Measurements from ENCODE around the gene DCAF4.
A peak's percentile ranks its signal among the peaks of the same experiment; 100 is the strongest.

The DCAF4 gene

DNA sequence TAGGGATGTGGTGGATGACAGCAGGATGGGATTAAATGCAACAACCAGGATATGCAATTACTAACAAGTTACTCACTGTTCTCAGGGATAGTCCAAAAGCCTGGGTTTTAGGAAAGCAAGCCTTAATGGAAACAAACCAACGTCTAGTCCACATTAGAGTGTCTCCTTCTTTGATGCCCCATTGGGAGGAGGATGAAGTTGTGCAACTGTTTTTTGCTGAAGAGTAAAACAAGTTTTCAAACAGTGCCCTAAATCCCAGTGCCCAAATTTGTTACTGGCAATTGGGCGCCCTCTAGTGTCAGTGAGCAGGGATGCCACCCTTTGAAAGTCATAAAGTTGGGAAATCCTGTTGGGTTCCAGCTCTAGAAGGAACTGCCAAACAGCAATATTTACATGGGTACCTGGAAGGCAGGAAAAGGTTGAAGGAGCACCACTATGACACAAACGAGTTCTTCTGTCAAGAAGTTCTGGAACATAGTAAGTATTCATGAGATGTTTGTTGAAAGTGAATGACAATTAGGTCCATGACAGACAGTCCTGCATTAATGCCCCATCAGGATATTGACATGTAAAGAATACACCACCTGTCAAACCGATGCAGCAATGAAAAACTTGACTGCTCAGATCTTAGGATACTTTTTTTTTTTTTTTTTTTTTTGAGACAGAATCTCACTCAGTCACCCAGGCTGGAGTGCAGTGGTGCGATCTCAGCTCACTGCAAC is 21.3 kb upstream of the DCAF4 start:
- H3K9me3 ChIP-seq (ENCODE audit: control insufficient read depth, low read length) = no peaks in the 10 kb centered on the region
- no peaks in the 10 kb centered on the region for H3K4me1 ChIP-seq
- TF ChIP-seq, protein P1, sequence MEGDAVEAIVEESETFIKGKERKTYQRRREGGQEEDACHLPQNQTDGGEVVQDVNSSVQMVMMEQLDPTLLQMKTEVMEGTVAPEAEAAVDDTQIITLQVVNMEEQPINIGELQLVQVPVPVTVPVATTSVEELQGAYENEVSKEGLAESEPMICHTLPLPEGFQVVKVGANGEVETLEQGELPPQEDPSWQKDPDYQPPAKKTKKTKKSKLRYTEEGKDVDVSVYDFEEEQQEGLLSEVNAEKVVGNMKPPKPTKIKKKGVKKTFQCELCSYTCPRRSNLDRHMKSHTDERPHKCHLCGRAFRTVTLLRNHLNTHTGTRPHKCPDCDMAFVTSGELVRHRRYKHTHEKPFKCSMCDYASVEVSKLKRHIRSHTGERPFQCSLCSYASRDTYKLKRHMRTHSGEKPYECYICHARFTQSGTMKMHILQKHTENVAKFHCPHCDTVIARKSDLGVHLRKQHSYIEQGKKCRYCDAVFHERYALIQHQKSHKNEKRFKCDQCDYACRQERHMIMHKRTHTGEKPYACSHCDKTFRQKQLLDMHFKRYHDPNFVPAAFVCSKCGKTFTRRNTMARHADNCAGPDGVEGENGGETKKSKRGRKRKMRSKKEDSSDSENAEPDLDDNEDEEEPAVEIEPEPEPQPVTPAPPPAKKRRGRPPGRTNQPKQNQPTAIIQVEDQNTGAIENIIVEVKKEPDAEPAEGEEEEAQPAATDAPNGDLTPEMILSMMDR (IDR thresholded peaks at IDR 0.05) = peak; percentile 97
- no peak overlapping the region for H2AFZ ChIP-seq
- no peaks in the 10 kb centered on the region for H3K27me3 ChIP-seq (ENCODE audit: control insufficient read depth, insufficient read depth, low read length)
- no peak overlapping the region for H3K9ac ChIP-seq
- H3K4me2 ChIP-seq (ENCODE audit: low read length) = no peak overlapping the region
- H3K4me3 ChIP-seq (ENCODE audit: low read depth, low read length) = no peak overlapping the region
- no peaks in the 10 kb centered on the region for H3K36me3 ChIP-seq (ENCODE audit: control insufficient read depth, insufficient read depth, low read length)
- H3K79me2 ChIP-seq = no peaks in the 10 kb centered on the region
- H3K27ac ChIP-seq = no peak overlapping the region

GRCh38 chr14:72906316-72906715 is 19.9 kb upstream of the DCAF4 start:
- H3K9ac ChIP-seq = no peak overlapping the region
- H3K4me2 ChIP-seq (ENCODE audit: low read length) = no peak overlapping the region
- no peaks in the 10 kb centered on the region for H3K79me2 ChIP-seq
- no peak overlapping the region for H3K4me3 ChIP-seq (ENCODE audit: low read depth, low read length)
- no peaks in the 10 kb centered on the region for H3K36me3 ChIP-seq (ENCODE audit: control insufficient read depth, insufficient read depth, low read length)
- no peak overlapping the region for H3K27ac ChIP-seq
- H2AFZ ChIP-seq = no peak overlapping the region
- H3K9me3 ChIP-seq (ENCODE audit: control insufficient read depth, low read length) = no peaks in the 10 kb centered on the region
- TF ChIP-seq, protein P1 (IDR thresholded peaks at IDR 0.05) = no peak
- H3K27me3 ChIP-seq (ENCODE audit: control insufficient read depth, insufficient read depth, low read length) = no peaks in the 10 kb centered on the region
- no peaks in the 10 kb centered on the region for H3K4me1 ChIP-seq

GRCh38 chr14:72906879-72907278 is 19.4 kb upstream of the DCAF4 start:
- H3K36me3 ChIP-seq (ENCODE audit: control insufficient read depth, insufficient read depth, low read length) = no peaks in the 10 kb centered on the region
- H3K4me3 ChIP-seq (ENCODE audit: low read depth, low read length) = no peak overlapping the region
- no peaks in the 10 kb centered on the region for H3K9me3 ChIP-seq (ENCODE audit: control insufficient read depth, low read length)
- H3K27me3 ChIP-seq (ENCODE audit: control insufficient read depth, insufficient read depth, low read length) = no peaks in the 10 kb centered on the region
- H3K4me2 ChIP-seq (ENCODE audit: low read length) = no peak overlapping the region
- H3K4me1 ChIP-seq = no peaks in the 10 kb centered on the region
- H3K27ac ChIP-seq = no peak overlapping the region
- no peaks in the 10 kb centered on the region for H3K79me2 ChIP-seq
- TF ChIP-seq, protein P1 (IDR thresholded peaks at IDR 0.05) = no peak
- no peak overlapping the region for H2AFZ ChIP-seq
- no peak overlapping the region for H3K9ac ChIP-seq

DNA sequence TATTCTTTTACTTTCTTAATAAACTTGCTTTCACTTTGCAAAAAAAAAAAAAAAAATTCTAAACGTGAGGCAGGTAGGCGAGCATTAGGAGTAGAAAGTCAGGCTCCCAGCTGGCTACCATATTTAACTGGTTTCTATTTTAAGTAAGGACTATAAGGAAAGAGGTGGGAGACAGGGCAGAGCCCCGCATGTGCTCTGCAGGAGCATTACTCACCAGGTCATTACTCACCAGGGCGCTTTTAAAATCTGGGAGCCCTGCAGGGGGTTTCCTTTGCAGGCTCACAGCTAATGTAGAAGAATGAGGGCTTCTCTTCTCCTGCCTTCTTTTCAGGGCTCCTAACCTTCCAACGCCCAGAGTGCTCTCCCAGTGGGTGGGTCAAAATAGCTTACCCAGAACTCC is 18.4 kb upstream of the DCAF4 start:
- Histone ChIP-seq H3K9ac (no peak overlapping the region), H3K79me2 (no peaks in the 10 kb centered on the region), H3K9me3 (ENCODE audit: control insufficient read depth, low read length) (no peaks in the 10 kb centered on the region), H3K4me1 (no peaks in the 10 kb centered on the region), H3K27me3 (ENCODE audit: control insufficient read depth, insufficient read depth, low read length) (no peaks in the 10 kb centered on the region), H2AFZ (peak overlapping the region; percentile 25), H3K4me2 (ENCODE audit: low read length) (no peak overlapping the region), H3K27ac (no peak overlapping the region), H3K36me3 (ENCODE audit: control insufficient read depth, insufficient read depth, low read length) (no peaks in the 10 kb centered on the region), H3K4me3 (ENCODE audit: low read depth, low read length) (no peak overlapping the region)
- TF ChIP-seq, protein P1 (IDR thresholded peaks at IDR 0.05) = no peak

- Histone ChIP-seq H2AFZ (no peak overlapping the region), H3K36me3 (ENCODE audit: control insufficient read depth, insufficient read depth, low read length) (no peaks in the 10 kb centered on the region), H3K4me2 (ENCODE audit: low read length) (no peak overlapping the region), H3K9ac (no peak overlapping the region), H3K9me3 (ENCODE audit: control insufficient read depth, low read length) (no peaks in the 10 kb centered on the region), H3K27ac (no peak overlapping the region), H3K4me1 (no peaks in the 10 kb centered on the region), H3K27me3 (ENCODE audit: control insufficient read depth, insufficient read depth, low read length) (no peaks in the 10 kb centered on the region), H3K4me3 (ENCODE audit: low read depth, low read length) (no peak overlapping the region), H3K79me2 (no peaks in the 10 kb centered on the region)
- TF ChIP-seq, protein P1 (IDR thresholded peaks at IDR 0.05) = no peak
Measured at GRCh38 chr14:72909163-72909562, 17.1 kb upstream of the DCAF4 start.
